ENCODE data around the gene NOX3. TPM values are rescaled to one million over a fixed set of nuclear protein-coding genes. Genes with fewer than 3 reads are reported as not detected.
"Not testable (repeated sequence)": the region's sequence is repeated elsewhere in the genome, so short reads cannot be mapped to it uniquely, and the experiment has no call there.

The NOX3 gene
- total RNA-seq, 1 donor from 2014 or later = not detected

DNA sequence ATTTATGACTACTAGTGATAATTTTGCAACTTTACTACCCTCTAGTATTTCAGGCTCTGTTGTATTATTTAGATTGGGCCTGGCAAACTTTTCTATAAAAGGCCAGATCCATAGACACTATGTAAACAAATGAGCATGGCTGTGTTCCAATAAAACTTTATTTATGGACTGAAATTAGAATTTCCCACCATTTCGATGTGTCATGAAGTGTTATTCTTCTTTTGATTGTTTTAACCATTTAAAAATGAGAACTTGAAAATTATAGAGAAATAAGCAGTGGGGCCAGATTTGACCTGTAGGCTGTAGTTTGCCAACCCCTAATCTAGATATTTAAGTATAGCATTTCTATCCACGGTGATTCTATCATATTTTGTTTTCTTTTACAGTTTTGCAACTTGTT lies 79.8 kb downstream of the NOX3 start:
- intact Hi-C loops (cut with micrococcal nuclease) = no loop called here

DNA sequence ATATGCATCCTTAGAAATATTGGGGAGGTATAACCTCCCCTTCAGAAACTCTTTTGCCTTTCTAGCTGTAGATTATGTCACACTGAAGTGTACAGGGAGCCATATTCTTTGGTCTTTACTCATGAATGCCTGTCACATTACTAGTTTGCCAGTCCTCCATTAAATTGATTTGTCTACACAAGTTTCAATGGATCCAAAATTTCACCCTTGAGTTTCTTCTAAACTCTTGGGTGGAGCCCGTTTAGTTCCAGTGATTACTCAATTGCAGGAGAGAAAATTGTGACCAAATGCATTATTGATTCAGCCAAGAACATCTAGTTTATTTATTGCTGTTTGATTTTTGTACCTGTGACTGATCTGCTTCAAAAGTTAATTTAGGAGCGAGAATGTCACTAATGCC lies 81.0 kb downstream of the NOX3 start:
- intact Hi-C loops (cut with micrococcal nuclease) = no loop called here

- intact Hi-C loops (cut with micrococcal nuclease) = no loop called here
Measured at GRCh38 chr6:155373276-155373675, 82.4 kb downstream of the NOX3 start.

- intact Hi-C loops (cut with micrococcal nuclease) = no loop called here
Measured at GRCh38 chr6:155372256-155372655, 83.4 kb downstream of the NOX3 start.

DNA sequence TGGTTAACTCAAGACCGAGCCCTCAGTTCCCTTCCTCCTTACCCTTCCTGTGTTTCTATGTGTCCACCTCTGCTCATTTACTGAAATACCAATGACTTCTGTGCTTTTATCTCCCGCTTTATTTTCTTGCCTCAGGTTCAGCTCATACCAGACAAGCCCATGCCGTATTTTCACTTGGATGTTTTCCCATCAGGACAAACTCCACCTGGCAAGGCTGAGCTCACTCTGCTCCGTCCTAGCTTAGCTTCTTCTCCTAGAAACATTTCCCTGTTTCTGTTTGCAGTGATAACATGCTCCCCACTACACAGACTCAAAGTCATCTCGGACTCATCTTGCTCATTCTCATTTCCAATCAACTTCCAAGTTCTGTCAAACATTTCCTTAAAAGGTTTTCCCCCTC lies 84.4 kb downstream of the NOX3 start:
- intact Hi-C loops (cut with micrococcal nuclease) = no loop called here

DNA sequence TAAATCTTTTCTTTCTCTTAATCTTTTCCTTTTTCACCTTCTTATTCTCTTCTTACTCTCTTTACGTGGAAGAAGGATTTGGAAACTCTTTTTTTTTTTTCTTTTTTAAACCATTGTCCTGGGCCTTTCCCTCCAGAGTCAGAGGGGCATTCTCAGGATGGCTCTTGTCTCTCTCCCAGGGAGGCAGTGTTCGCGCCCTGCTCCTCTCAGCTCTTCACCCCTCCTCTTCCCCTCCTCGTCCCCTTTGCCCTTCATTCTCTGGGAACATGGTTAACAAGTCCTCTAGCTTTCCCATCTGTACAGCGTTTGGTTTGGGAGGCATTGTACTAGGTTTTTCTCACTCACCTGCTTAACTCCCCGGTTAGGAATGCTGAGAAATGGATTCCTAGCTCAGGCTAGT lies 89.3 kb downstream of the NOX3 start:
- intact Hi-C loops (cut with micrococcal nuclease) = no loop called here

DNA sequence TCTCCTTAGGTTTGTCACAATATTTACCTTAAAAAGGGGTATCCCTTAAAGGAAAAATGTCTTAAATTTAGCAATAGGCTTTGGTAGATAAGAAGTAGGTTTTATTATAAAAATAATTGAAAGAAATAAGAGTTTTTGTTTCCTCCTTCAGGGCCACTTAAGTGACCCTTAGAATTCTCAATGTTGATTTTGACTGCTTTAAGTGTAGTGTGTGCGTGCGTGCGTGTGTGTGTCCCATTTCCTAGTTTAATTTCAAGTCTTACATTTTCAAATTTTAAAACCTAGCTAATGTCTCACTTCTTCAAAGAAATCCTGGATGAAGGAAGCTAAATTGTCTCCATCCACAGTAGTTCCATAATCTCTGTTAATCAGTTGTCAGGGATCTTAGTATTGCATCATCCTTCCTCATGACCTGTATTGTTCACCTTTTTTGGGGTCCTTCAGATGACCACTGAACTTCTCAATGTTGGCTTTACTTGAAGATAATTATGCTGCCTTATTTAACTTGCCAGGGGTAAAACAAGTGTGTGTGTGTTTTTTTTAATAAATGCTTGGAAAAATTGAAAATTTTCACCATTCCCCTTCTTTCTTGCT lies 90.7 kb downstream of the NOX3 start:
- intact Hi-C loops (cut with micrococcal nuclease) = no loop called here

DNA sequence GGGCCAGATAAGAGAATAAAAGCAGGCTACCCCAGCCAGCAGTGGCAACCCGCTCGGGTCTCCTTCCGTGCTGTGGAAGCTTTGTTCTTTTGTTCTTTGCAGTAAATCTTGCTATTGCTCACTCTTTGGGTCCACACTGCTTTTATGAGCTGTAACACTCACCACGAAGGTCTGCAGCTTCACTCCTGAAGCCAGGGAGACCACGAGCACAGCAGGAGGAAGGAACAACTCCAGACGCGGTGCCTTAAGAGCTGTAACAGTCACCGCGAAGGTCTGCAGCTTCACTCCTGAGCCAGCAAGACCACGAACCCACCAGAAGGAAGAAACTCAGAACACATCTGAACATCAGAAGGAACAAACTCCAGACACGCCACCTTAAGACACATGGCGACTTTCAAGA lies 91.6 kb downstream of the NOX3 start:
- intact Hi-C loops (cut with micrococcal nuclease) = not testable (repeated sequence)

- intact Hi-C loops (cut with micrococcal nuclease) = not testable (repeated sequence)
Measured at GRCh38 chr6:155362968-155363632, 92.5 kb downstream of the NOX3 start.

DNA sequence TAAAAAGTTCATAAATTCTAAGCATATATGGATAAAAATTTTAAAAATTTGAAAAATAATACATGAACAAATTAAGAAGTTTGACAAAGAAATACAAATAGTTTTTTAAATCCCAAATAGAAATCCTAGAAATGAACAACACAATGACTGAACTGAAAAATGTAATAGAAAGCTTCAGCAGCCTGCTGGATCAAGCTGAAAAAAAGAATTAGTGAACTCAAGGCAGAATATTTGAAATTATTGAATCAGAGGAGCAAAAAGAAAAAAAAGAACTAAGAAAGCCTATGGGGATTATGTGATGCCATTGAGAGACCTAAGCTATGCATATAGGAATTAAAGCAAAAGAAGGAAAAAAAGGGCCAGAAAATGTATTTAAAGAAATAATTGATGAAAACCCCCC lies 101.5 kb downstream of the NOX3 start:
- intact Hi-C loops (cut with micrococcal nuclease) = no loop called here

DNA sequence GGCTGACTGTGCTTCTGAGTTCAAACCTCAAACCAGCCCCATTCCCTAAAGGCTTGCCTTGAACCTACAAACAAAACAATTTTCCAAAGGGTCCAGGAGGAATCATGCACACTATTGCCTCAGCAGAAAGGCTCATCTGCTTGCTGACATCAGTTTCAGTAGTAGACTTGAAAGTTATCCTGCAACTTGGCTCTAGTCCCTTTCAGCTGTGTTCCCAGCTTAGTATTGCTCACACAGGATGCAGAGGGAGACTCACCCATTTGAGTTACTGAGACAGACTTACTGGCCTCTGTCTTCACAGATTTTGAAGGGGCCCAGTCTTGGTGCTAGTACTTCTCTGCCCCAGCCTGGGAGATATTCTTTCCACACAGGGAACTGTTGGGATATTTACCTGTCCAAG lies 102.8 kb downstream of the NOX3 start:
- intact Hi-C loops (cut with micrococcal nuclease) = no loop called here

GRCh38 chr6:155352130-155352420 lies 103.6 kb downstream of the NOX3 start:
- intact Hi-C loops (cut with micrococcal nuclease) = no loop called here

GRCh38 chr6:155351273-155352129 lies 104.1 kb downstream of the NOX3 start:
- intact Hi-C loops (cut with micrococcal nuclease) = no loop called here

DNA sequence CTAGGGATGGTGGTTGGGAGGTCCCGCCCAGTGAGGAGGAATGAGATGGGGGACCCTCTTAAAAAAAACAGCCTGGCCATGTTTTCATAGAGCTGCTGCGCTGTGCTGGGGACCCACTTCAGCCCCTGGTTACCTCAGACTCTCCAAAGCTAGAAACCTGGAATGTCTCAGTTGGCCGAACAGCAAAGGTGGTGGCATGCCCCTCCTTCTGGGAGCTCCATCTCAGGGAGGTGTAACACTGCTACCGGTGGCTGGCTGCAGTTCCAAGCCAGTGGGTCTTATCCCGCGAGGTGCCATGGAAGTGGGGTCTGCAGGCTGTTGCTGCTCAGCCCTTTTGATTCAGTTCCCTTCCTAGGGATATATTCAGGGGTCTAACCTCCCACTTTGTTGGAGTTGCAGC lies 105.7 kb downstream of the NOX3 start:
- intact Hi-C loops (cut with micrococcal nuclease) = no loop called here

DNA sequence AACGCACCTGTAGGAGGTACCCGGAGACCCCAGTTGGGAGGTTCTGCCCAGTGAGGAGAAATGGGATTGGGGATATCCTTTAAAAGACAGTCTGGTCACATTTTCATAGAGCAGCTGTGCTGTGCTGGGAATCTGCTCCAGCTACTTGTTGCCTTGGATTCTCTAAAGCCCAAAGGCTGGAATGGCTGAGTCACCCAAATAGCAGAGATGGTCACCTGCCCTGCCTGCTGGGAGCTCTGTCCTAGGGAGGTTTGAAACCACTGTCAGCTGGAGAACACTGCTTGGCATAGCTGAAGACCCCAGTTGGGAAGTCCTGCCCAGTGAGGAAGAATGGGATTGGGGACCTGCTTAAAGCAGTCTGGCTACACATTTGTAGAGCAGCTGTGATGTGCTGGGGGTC lies 106.5 kb downstream of the NOX3 start:
- intact Hi-C loops (cut with micrococcal nuclease) = no loop called here

DNA sequence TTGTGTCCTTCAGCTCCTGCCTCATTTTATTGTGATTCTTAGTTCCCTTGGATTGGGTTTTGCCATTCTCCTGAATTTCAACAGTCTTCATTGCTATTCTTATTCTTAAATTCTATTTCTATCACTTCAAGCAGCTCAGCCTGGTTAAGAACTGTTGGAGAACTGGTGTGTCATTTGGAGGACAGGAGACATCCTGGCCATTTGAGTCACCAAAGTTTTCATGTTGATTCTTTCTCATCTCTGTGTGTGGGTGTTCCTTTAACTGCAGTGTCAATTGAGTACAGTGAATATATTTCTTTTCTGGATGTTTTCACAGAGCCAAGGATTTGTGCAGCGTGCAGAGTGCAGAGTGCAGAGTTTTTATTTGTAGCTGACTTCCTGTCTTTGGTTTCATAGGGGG lies 107.8 kb downstream of the NOX3 start:
- intact Hi-C loops (cut with micrococcal nuclease) = no loop called here

- intact Hi-C loops (cut with micrococcal nuclease) = no loop called here
Measured at GRCh38 chr6:155346957-155347356, 108.7 kb downstream of the NOX3 start.

Other genes with a start within 250 kb of the NOX3 start
- gene CLDN20, start 191.8 kb downstream of the NOX3 start, total RNA-seq = not detected in 2 replicates
- gene TFB1M, start 141.4 kb downstream of the NOX3 start, total RNA-seq = 21.4 and 21.6 TPM in 2 replicates

Measured in T-helper 1 cell treated with Interleukin-12 subunit alpha and Interleukin-12 subunit beta and Interleukin-4 antibody, amounts not matched to agents 30 ng/mL and 1 ng/mL, for 36 hours (primary cell).